ENCODE measurements around the gene IDH3B. TPM values are rescaled to one million over a fixed set of nuclear protein-coding genes. Genes with fewer than 3 reads are reported as not detected.

The IDH3B gene
- total RNA-seq, 1 donor from 2014 or later = 220 TPM

DNA sequence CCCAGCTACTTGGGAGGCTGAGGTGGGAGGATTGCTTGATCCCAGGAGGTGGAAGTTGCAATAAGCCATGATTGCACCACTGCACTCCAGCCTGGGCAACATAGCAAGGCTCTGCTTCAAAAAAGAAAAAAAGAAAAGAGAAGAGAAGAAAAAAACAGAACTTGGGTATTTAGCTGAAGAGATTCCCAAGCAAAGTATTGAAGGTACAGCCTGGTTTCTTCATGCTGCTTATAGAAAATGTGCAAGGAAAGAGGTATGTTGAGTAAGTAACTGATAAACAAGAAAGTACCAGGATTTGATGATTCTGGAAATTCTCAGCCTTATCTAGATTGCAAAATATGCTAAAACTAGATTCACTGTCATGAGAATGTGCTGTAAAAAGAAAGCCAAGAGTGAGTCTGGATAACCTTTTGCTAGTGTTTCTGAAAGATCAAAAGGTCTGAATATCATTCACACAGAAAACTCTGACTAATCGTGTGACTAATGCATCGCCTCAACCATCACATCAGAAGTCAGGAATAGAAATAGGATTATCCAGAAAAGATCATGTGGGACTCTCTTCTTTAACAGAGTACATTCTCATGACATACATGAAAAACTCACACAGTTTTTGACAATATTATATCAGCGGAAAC is 43.9 kb downstream of the IDH3B start:
- H3K27ac ChIP-seq (replicated peaks) = no peak overlapping the region
- H3K9me3 ChIP-seq (replicated peaks) = peaks cover 7% of the 10 kb centered on the region
- intact Hi-C loops (cut with micrococcal nuclease) = no loop called here
- no peak for DNase-seq
- TF ChIP-seq, protein P1, sequence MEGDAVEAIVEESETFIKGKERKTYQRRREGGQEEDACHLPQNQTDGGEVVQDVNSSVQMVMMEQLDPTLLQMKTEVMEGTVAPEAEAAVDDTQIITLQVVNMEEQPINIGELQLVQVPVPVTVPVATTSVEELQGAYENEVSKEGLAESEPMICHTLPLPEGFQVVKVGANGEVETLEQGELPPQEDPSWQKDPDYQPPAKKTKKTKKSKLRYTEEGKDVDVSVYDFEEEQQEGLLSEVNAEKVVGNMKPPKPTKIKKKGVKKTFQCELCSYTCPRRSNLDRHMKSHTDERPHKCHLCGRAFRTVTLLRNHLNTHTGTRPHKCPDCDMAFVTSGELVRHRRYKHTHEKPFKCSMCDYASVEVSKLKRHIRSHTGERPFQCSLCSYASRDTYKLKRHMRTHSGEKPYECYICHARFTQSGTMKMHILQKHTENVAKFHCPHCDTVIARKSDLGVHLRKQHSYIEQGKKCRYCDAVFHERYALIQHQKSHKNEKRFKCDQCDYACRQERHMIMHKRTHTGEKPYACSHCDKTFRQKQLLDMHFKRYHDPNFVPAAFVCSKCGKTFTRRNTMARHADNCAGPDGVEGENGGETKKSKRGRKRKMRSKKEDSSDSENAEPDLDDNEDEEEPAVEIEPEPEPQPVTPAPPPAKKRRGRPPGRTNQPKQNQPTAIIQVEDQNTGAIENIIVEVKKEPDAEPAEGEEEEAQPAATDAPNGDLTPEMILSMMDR (IDR thresholded peaks at IDR 0.05; ENCODE audit: borderline replicate concordance) = no peak
- no peak overlapping the region for H3K4me3 ChIP-seq
- H3K4me1 ChIP-seq = no peaks in the 10 kb centered on the region
- peaks cover 30% of the 10 kb centered on the region for H3K27me3 ChIP-seq (ENCODE audit: low read depth)
- no peaks in the 10 kb centered on the region for H3K36me3 ChIP-seq

DNA sequence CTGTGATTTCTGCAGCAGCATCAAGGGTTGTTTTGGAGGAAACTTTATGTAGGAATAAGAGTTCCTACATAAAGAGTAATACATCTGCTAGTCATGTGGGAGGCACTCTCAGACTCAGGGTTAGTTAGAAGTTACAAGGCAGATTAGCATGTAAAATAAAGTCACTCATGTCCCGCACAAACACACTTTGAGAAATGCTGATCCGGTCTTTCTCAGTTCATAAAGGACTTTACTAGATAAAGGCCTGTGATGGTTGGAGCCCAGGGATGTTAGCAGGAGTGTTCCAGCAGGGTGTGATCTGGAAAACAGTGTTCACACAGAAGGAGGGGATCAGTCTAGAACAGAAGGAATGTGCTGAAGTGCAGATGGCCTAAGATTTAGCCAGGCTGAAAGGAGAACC is 44.7 kb downstream of the IDH3B start:
- Histone ChIP-seq H3K9me3 (replicated peaks) (peaks cover 12% of the 10 kb centered on the region), H3K27ac (replicated peaks) (no peak overlapping the region), H3K27me3 (ENCODE audit: low read depth) (peaks cover 36% of the 10 kb centered on the region), H3K36me3 (no peaks in the 10 kb centered on the region), H3K4me1 (no peaks in the 10 kb centered on the region), H3K4me3 (no peak overlapping the region)
- intact Hi-C loops (cut with micrococcal nuclease) = no loop called here
- TF ChIP-seq, protein P1 (IDR thresholded peaks at IDR 0.05; ENCODE audit: borderline replicate concordance) = no peak
- DNase-seq = no peak

DNA sequence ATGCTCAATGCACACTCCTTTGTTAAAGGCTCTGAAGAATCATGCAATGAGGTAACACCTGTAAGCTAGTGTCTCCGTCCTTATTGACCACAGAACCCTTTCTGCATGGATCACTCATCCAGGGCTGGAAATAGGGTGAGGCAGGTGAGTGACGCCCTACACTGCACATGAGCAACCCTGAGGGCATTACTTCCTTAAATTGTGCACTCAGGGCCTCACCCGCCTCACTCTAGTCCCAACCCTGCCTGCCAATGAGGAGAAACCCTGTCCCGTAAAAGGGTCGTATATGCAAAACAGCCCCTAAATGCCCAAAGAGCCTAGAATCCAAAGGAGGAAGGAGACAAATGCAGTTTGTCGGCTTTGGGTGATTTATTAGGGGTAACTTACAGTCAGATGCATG is 45.2 kb downstream of the IDH3B start:
- intact Hi-C loops (cut with micrococcal nuclease) = no loop called here
- no peak for DNase-seq
- Histone ChIP-seq H3K4me3 (no peak overlapping the region), H3K36me3 (no peaks in the 10 kb centered on the region), H3K27ac (replicated peaks) (no peak overlapping the region), H3K27me3 (ENCODE audit: low read depth) (peaks cover 40% of the 10 kb centered on the region), H3K4me1 (no peaks in the 10 kb centered on the region), H3K9me3 (replicated peaks) (peaks cover 12% of the 10 kb centered on the region)
- TF ChIP-seq, protein P1 (IDR thresholded peaks at IDR 0.05; ENCODE audit: borderline replicate concordance) = no peak

GRCh38 chr20:2617099-2617714 is 46.8 kb downstream of the IDH3B start:
- H3K4me3 ChIP-seq = no peak overlapping the region
- H3K27ac ChIP-seq (replicated peaks) = no peak overlapping the region
- peaks cover 12% of the 10 kb centered on the region for H3K9me3 ChIP-seq (replicated peaks)
- peaks cover 54% of the 10 kb centered on the region for H3K27me3 ChIP-seq (ENCODE audit: low read depth)
- DNase-seq = no peak
- TF ChIP-seq, protein P1 (IDR thresholded peaks at IDR 0.05; ENCODE audit: borderline replicate concordance) = no peak
- H3K4me1 ChIP-seq = no peaks in the 10 kb centered on the region
- intact Hi-C loops (cut with micrococcal nuclease) = no loop called here
- no peaks in the 10 kb centered on the region for H3K36me3 ChIP-seq

GRCh38 chr20:2616634-2617033 is 47.4 kb downstream of the IDH3B start:
- H3K36me3 ChIP-seq = no peaks in the 10 kb centered on the region
- peaks cover 58% of the 10 kb centered on the region for H3K27me3 ChIP-seq (ENCODE audit: low read depth)
- H3K4me1 ChIP-seq = no peaks in the 10 kb centered on the region
- H3K27ac ChIP-seq (replicated peaks) = no peak overlapping the region
- no peak for DNase-seq
- intact Hi-C loops (cut with micrococcal nuclease) = no loop called here
- TF ChIP-seq, protein P1 (IDR thresholded peaks at IDR 0.05; ENCODE audit: borderline replicate concordance) = no peak
- H3K4me3 ChIP-seq = no peak overlapping the region
- H3K9me3 ChIP-seq (replicated peaks) = peaks cover 12% of the 10 kb centered on the region
